Stimulated activated CD4-positive, alpha-beta T cell treated with anti-CD3 and anti-CD28 coated beads, Interleukin-12 subunit alpha, Interleukin-12 subunit beta, amount 100 ng/mL, for 48 hours (primary cell): ENCODE measurements around the gene STAG1.
"Not testable (repeated sequence)": the region's sequence is repeated elsewhere in the genome, so short reads cannot be mapped to it uniquely, and the experiment has no call there.

Experiments
- DNase-seq, 3 donors: peaks; one replicate each; pipeline ENCODE4 v3.0.0-alpha.2; 2020; ENCODE audit warnings: low read depth in 2 of 3, low spot score in 1 of 3

The STAG1 gene

DNA sequence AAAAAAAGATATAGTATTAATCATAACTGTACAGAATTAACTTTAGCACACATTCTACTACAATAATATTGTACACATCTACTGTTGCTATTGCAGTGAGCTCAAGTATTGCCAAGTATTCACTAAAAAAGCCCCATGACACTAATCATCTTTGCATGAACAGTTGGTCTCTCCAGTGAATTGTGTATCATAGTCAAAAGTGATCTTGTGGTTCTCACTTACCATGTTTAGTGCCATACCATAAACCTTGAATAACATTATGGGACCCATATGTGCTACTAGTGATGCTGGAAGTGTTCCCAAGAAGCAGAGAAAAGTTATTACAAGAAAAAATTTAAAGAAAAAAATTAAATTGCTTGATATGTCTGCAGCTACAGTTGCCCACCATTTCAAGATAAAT lies 324.9 kb downstream of the STAG1 start:
- DNase-seq, result no peak

DNA sequence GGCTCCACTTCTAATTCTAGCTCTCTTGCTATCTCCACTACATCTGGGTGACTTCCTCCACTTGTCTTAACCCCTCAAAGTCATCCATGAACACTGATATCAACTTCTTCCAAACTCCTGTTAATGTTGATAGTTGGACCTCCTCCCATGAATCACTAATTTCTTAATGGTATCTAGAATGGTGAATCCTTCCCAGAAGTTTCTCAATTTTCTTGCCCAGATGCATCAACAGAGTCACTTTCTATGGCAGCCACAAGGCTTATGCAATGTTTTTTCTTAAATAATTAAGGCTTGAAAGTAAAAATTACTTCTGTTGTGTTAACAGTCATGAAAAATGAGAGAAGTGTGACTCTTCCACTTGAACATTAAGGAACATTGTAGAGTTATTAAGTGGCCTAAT lies 337.7 kb downstream of the STAG1 start:
- no peak for DNase-seq

DNA sequence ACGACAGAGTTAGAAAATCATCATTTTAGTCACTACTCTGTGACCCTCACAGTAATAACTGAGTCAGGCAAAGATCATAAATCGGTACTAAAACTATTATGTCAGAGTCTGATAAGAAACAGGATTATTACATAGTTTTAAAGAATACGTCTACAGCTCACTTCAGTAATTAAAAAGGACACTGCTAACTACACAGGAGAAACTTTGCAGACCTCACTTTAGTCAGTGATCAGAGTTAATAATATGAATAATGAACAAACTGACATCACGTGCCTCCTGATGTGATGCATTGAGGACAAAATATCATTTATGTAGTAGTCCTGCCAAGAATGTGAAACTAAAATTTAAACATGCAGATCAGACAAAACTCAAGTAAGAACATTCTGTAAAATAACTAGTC lies 339.9 kb downstream of the STAG1 start:
- DNase-seq, result no peak

DNA sequence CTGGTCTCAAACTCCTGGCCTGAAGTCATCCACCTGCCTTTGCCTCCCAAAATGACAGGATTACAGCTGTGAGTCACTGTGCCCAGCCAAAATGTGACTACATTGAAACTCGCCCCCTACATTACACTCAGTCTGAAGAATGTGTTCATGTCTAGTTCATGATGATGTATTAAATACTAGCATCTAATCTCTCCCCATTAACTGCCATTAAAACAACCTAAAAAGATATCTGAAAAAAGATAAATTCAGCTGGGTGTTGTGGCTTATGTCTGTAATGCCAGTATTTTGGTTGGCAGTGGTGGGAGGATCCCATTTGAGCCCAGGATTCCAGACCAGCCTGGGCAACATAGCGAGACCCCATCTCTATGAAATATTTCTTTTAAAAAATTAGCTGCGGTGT lies 342.6 kb downstream of the STAG1 start:
- DNase-seq, result no peak

DNA sequence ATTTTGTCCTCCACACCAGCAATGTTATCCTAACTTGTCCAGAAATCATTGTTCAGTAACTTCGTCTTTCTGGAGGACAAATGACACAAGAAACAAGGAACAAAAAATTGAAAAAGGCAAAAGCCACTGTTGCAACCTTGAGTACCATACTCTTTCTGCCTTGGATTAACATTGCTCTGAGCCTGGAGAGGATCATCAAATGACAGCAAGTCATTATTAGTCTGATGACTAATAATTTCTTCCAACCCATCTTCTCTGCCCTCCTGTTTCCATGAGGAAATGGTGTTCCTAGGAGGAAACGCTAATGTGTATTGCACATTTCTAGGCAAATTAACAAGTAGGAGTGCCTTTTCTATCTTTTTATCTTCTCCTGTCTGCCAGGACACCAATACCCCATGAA lies 348.1 kb downstream of the STAG1 start:
- DNase-seq, result no peak

DNA sequence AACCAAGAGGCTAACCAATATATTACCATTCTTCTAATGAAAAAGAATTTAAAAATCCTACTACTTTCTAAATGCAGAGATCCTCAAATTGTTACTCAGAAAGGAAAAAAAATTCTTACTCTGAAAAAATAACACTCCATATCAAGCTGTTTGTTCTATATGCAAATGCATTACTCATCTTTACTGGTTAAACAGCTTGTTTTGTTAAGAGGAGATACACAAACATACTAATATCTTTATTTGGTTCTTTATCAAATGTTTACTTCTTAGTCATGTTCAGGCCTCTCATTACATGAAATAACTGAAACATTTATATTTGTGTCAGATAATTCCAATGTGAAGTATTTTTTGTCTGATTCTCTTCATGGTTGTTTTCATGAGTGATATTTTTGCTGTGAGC lies 355.3 kb downstream of the STAG1 start:
- DNase-seq, result no peak

DNA sequence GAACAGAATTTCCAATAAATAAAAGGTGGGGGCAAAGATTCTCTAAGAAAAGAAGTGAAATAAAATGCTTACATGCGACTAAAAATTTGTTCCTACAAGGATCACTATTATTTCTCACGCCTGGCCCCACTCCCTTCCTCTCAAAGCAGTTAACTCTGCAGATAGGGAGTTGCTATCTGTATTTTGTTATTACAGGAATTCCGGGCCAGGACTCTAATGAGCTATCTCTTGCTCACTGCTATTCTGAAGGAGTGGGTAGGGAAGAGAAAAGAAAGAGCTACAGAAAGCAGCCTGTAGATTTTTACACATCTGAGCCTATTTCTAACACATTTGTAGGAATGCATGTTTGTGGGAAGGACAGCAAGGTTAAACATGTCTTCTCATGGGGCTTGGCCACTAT lies 361.6 kb downstream of the STAG1 start:
- no peak for DNase-seq

DNA sequence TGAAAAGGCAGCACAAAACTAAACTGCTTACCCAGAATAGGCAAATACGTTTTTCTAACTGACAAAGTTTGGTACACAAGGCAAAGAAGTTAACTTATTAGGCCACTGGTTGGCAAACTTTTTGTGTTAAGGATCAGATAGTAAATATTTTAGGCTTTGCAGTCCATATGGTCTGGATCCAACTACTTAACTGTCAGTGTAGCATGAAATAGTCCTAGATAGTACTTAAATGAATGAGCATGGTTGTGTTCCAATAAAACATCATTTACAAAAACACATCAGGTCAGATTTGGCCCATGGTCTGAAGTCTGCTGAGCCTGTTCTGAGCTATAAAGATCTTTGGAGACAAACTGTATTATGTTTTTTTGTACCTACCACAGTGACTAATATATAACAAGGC lies 365.1 kb downstream of the STAG1 start:
- no peak for DNase-seq

DNA sequence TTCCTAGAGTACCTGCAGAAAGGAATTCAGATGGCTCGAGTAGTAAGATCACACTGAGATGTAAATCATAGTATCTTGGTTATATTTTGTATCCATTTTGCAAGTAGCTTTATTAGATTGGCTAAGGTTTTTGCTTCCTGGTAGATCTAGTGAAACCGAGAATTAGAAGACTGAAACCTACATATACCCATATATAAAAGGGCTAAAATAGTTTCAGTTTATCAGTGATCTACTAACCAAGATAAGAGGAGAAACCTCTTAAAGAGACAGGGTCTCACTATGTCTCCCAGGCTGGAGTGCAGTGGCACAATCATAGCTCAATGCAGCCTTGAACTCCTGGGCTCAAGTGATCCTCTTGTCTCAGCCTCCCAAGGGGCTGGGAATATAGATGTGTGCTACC lies 366.7 kb downstream of the STAG1 start:
- no peak for DNase-seq

DNA sequence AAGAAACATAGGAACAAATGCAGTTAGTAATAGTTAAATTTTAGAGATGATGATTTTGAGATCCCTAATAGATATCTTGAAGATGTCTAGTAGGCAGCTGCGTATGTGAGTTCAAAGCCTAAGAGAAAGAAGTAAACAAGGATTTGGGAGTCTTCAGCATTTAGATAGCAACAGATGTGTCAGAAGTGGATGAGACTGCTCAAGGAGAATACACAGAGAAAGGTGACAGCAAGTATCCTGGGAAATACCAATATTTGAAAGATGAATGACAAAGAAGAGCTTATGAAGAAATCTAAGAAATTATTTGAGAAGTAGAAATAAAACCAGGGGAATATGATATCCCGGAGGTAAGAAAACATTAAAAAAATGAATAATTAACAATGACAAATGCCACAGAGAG lies 371.1 kb downstream of the STAG1 start:
- no peak for DNase-seq

DNA sequence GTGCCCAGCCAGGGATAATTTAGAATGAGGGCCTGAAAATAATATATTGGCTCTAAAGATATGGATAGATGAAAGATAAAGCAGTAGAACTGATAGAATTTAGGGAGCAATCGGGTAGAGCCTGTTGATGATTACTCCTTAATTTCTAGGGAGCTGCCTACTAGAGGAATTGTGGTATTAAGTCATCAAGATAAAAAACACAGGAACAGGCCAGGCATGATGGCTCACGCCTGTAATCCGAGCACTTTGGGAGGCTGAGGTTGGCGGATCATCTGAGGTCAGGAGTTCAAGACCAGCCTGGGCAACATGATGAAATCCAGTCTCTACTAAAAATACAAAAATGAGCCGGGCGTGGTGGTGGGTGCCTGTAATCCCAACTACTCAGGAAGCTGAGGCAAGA lies 371.6 kb downstream of the STAG1 start:
- DNase-seq, result no peak

DNA sequence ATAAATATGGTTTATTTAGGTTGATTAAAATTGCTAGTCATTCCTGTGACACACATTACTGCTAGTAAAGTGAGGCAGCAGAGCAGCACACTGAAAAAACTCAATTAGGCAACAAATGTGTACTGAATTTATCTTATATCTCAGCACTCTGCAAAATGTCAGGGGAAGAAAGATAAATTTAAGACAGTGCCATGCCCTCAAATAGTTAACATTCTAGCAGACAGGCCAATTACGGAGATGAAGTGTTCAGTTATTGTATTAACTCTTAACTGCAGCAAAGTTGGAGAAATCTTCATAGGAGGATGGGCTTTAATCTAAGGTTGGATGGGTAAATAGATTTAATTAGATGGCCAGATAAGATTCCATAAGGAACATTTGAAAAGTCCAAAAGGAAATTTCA lies 374.2 kb downstream of the STAG1 start:
- no peak for DNase-seq

DNA sequence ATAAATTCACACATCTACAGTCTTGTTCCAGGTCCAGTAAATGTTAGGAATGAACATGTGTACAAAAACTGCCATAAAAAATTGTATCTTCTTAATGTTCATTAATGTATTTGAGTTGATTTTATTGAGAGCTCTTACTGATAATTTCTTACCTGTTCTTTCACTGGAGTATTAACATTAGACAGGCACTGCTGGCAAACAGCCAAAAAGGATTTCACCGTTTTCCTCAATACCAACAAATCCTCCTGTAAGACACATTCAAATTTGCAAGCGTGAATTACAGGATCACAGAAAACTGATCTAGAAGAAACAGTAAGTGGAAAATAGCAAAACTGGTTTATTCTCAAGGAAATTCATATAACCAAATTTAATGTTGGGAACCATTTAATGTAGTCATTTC lies 374.7 kb downstream of the STAG1 start:
- no peak for DNase-seq

DNA sequence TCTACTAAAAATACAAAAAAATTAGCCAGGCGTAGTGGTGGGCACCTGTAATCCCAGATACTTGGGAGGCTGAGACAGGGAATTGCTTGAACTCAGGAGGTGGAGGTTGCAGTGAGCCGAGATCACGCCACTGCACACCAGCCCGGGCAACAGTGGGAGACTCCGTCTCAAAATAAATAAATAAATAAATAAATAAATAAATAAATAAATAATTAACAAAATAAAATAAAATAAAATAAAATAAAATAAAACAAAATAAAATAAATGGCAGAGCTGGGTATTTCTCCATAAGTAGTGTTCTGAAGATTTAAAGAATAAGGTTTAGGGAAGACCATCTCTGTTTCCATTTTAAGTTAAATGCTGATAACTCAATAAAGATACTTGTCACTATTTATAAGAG lies 376.4 kb downstream of the STAG1 start:
- DNase-seq, result not testable (repeated sequence)

DNA sequence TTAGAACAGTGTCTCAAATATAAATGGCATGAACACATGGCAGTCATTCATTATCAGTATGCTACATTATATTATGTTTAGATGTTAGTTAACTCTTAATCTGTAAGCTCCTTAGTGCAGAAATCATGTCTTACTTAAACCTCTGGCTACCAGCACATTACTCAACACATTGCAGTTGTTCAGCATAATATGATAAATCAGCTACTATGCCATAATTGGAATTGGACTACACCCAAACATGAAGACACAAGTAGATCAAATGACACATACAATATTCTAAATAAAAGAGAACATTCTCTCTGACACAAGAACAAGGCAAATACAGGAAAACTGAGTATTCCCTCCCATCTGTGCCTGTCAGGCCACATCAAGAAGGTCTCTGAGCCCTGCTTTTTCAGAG lies 385.9 kb downstream of the STAG1 start:
- no peak for DNase-seq

DNA sequence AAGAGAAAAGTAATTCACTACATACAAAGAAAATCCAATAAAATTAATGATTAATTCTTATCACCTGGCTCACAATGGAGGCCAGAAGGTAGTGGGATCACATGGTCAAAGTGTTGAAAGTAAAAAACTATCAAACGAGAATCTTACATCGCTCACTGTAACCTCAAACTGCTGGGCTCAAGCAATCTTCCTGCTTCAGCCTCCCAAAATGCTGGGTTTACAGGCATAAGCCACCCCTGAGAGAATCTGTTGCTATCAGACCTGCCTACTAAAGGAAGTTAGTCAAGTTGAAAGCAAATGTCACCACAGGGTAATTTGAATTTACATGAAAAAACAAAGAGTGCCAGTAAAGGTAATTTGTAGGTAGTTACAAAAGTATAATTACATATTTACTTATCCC lies 398.7 kb downstream of the STAG1 start:
- no peak for DNase-seq

DNA sequence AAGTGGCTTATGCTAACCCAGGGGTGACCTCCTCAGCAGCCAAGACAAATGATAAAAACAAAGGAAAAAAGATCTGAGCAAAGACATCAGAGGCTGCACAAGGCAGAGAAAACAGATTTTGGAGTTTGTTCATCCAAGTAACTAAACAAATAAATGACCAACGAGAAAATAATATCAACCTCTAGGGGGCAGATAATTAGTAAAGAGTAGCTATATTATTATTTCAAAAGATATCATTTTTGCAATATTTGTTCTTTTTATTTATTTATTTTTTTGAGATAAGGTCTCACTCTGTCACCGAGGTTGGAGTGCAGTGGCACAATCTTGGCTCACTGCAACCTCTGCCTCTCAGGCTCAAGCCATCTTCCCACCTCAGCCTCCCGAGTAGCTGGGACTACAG lies 400.3 kb downstream of the STAG1 start:
- no peak for DNase-seq

DNA sequence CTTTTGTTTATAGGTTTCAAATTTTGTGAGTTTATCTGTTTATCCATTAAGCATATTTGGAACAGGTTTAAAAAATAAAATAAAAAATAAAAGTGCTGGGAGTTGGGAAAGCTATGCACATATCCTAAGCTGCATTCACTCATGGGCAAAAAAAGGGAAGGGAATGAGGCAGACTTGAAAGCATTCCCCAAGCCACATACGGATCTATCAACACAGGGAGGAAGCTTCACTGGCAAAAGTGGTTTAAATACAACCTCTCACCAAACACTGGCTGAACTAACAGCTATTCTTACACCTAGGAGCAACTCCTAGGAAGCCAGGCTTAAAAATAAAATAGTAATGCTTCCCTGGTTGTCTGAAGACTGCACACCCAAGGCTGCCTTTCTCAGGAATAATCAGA lies 400.8 kb downstream of the STAG1 start:
- DNase-seq, result no peak

DNA sequence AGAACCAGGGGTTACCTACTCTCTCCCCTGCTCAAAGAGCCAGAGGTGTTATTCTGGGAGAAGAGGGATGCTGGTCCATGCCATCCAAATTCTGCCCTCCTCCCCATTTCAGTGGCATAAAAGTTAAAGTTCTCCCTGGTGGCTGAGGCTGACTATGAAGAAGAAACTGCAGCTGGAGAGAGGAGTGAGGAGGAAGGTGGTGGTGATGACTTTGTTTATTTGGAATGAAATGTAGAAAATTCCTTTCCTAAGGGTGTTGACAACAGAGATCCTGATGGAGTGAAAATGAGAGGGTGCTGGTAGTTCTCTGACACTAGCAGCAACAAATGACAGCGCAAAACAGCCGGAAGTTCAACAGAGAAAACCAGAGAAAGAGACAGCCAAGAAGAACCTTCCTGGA lies 401.6 kb downstream of the STAG1 start:
- DNase-seq, result no peak

DNA sequence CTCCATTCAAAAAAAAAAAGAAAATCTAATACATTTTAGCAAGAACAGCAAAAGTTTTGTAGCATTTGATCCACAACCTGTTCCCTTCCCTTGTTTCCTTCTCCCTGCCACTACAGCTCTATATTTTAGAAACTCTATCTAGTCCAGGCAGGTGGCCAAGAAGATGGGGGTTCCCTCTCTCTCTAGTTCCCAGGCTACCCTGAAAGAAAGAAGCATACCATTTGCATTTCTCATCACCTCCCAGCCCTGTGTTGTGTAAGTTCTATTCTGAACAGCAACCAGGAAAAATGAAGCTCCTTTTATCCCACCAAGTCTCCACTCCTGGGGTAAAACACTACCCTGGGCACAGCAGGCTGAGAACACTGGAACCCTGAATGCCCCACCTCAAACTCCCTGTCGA lies 402.0 kb downstream of the STAG1 start:
- no peak for DNase-seq

DNA sequence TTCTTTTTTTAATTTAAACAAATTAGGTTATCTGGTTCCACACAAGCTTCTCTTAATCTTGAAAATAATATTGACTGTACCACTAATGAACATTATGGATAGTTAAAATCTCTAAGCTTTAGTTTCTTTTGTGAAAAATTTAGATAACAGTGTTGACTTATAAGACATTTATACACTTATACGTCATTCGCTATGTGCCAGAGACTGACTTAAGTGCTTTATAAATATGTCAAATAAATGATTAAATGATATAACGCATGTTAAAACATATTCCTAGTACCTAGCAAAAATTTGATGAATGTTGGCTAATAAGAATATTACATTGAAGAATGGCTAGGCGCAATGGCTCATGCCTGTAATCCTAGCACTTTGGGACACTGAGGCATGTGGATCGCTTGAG lies 405.7 kb downstream of the STAG1 start:
- DNase-seq, result no peak

DNA sequence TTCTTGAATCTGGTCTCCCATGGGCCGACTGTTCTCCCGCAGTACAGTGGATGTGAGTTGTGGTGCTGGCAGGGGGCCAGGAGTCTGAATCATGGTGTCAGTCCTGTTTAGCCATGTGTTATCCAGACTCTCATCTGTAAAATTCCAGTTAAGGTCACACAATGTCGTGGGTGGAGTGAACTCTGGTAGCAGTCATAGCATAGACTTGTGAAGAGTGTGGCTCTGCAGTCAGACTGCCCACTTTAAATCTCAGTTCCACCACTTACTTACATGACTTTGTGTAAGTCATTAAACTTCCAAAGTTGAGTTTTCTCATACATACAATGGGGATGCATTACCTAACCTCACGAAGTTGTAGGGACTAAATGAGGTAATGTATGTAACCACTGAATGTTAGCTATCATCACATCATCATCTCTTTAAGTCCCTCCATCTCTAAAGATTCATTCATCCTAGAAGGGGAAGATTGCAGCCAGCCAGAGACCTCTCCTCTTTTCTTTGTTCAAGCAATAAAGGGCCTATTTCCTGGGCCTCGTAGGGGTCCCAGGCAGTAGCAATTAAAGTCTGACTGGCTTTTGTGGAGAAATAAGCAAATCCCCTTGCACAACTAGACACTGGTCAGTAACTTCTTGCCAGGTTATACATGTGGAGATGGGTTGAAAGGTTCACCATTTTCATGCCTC lies 408.2 kb downstream of the STAG1 start:
- no peak for DNase-seq

DNA sequence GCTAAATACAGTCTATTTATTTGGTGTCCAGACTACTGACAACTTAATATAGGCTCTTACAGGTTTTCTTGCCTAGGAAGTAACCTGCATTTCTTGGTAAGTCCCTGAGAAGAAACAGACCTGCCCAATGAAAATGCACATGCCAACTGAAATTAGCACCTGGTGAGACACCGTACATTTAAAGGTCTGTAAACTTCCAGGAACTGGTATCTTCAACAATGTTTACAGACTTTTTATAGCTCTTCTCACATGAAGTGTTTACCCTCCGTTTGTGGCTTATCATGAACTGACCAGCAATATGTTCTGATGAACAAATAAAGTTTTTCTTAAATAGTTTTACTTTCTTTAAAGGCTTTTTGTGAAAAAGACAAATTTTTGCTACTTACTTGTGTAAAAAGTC lies 408.7 kb downstream of the STAG1 start:
- no peak for DNase-seq
